IPS DF 4.7 (cell line): ENCODE results near the gene SUFU.

Experiments
- DNase-seq: peaks from one replicate; pipeline ENCODE4 v3.0.0-alpha.2; 2013; ENCODE audit warnings: low spot score; ENCODE audit errors: extremely low read depth

SUFU gene

GRCh38 chr10:102669206-102670064, 165.7 kb downstream of the SUFU start:
- DNase-seq: no peak

- no peak for DNase-seq
Measured at GRCh38 chr10:102670065-102670670, 166.4 kb downstream of the SUFU start.

- no peak for DNase-seq
Measured at GRCh38 chr10:102670871-102671434, 167.2 kb downstream of the SUFU start.

GRCh38 chr10:102673236-102673818, 169.6 kb downstream of the SUFU start:
- no peak for DNase-seq

GRCh38 chr10:102673819-102674511, 170.2 kb downstream of the SUFU start:
- DNase-seq: no peak

- DNase-seq: no peak
Measured at GRCh38 chr10:102674566-102674965, 170.8 kb downstream of the SUFU start.

- no peak for DNase-seq
Measured at GRCh38 chr10:102675011-102675665, 171.4 kb downstream of the SUFU start.

- DNase-seq: no peak
Measured at GRCh38 chr10:102675666-102676533, 172.1 kb downstream of the SUFU start.

DNA sequence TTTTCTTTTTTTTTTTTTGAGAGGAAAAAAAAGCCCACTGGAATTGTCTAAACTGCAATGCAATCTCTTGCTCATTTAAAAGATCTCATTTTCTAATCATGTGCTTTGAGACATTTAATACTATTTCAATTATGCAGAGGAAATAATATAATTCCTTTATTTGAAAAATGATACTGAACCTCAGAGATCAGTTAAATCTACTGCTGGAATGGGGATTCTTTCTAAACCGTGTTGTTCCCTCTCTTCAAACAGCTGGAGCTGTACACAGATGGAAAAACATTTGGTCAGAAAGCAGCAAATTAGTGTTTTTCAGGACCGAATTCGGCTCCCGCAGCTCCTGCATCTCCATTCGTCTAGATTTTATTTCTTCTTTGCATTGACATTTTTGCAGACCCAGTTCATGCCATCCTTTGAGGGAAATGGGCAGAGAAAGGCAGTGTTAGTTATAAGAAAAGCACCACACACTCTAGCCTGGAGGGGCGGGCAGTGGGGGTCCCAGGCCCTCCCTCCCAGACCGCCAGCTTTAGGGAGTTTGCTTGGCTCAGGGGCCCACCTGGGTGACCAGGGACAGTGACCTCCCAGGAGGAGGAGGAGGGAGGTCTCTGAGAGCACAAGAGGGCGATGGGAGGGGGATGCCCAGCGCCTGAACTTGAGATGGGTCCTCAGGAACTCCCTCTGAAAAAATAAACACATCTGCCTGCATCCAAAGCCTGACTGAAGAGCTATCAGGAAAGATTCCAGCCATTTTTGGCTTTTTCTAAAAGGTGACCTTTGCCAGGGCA, 173.0 kb downstream of the SUFU start:
- DNase-seq: no peak

DNA sequence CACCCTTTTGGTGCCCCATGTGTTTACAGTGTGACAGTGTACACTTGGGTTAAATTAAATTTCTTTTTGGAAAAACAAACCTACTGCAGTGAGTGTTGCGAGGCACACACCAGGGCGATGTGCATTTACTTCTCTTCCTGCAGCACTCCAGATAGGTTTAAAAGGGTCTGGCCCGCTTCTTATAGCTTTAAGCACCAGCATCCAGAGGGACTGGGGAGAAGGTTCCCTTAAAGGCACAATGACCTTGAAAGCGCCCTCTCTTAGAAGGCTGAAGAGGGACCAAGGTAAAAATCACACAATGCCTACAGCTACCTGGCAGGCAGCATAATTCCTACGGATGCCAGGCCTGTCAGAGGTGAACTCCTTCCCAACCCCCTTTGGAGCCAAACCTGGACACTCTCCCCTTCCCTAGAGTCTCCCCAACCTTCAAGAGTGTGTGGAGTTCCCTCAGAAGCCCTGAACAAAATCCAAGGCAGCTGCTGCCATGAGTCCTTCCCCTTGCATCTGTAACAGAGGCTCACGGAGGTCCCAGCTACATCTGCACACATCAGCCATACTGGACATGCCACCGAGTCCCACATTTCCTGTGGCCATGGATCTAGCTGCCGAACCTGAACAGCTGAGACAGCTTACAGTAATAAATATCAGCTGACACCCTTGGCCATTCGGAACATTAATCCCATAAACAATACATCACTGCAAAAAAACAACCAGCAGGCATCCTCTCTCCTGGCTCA, 173.7 kb downstream of the SUFU start:
- no peak for DNase-seq

DNA sequence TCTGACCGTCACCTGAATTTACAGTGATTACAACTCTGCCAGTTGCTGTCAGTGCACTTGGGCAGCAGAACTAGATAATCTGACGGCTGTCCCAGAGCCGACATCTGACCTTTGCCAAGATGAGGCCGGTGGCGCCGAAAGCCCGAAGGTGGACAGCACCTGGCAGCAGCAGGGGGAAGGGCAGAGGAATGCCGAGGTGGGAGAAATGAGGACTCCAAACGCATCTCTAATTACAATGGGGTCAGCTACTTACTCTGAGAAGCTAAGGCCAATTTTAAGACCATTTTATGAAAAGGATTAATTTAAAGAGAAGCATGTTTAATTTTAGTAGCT, 174.3 kb downstream of the SUFU start:
- DNase-seq: no peak

- DNase-seq: peak; percentile 56
Measured at GRCh38 chr10:102678842-102679289, 175.1 kb downstream of the SUFU start.

DNA sequence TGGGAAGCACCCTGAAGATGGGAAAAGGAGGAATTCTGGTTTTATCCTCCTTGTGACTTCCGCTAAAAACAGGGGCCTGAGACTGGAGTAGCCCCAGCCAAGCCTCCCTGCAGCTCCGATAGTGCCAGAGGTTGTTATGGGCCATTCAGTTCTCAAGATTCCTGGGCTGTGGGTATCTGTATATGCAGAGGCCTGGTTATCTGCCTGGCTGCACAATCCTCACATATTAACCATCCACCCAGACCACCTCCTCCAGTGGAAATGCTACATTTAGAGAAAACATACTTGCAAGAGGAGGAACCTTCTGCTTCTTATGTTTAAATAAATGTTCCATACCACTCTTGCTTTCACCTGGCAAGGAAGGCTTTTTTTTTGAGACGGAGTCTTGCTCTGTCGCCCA, 175.8 kb downstream of the SUFU start:
- DNase-seq: no peak

GRCh38 chr10:102681696-102682095, 177.9 kb downstream of the SUFU start:
- DNase-seq: no peak

GRCh38 chr10:102682416-102682815, 178.6 kb downstream of the SUFU start:
- DNase-seq: no peak

GRCh38 chr10:102682981-102683380, 179.2 kb downstream of the SUFU start:
- DNase-seq: no peak
